ENCODE results near the gene MFNG.

MFNG gene

DNA sequence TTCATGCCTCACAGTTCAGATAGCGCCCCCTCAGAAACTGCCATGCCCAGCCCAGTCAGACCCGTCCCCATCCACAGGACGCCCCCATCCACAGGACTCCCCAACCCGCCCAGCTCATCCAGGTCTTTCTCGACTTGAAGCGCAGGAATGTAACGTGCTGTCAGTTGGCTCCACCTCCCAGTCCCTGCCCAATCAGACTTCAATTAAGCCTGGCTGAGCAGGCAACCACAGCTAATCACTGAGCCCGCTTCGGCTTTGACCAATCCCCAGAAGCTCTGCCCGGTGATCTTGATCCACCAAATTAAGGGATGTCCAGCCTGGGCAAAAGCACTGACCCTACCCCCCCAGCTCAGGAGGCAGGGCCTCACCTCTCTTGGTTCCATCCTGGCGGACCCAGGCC, 10.5 kb upstream of the MFNG start:
- no peak for DNase-seq (ENCODE audit: low read depth, low spot score)

DNA sequence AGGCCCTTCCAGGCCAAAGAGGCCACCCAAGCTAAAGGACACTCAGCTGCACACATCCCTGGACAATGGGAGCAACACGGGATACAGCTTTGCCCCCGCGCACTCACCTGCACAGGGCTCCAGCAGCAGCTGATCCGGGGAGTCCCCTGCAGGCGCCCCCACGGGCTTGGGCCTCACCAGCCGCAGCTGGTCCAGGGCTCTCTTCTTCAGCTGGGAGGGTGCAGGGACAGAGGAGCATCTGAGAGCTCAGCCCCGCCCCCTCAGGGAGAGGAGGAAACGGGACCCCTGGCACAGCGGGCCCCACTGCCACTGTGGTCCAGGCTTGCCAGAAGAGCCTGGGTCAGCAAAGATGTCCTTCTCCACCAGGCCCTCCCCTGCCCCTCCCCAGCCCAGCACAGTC, 7.8 kb upstream of the MFNG start:
- DNase-seq (ENCODE audit: low read depth, low spot score), result no peak

DNA sequence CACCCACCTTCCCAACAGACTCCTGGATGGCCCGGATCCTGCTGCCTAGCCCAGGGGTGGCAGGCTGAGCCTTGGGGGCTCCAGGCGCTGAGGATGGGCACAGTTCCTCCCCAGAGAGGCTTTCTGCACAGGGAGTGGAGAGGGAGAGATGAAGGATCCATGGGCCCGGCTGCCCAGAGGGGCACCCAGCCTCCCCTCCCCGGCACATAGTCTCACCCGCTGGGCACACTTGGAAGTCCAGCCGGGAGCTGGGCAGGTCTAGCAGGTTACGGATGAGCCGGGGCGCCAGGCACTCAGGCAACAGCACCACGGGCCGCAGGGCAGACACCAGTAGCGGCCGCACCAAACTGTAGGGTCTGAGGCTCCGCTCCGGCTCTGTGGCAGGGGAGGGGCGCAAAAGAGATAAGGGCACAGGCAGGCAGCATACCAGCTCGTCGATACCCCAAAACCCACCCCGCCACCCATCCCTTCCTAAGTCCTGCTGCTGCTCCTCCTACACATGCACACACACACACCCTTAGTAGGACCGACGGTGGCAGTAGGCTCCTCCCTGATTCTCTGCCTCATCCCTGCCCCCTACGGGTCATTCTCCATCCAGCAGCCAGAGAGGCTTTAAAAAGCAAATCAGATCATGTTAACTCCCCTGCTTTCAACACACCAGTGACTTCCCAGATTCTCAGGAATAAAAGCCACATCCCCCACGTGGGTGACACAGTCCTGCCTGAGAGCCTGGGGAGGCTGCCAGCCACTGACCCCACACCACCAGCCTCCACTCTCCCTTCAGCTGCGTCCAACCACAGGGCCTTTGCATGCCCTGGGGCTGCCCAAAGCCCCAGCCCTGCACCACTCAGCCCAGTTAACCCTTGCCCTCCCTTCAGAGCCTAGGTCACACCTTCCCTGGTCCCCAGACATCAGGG, 6.5 kb upstream of the MFNG start:
- no peak for DNase-seq (ENCODE audit: low read depth, low spot score)

DNA sequence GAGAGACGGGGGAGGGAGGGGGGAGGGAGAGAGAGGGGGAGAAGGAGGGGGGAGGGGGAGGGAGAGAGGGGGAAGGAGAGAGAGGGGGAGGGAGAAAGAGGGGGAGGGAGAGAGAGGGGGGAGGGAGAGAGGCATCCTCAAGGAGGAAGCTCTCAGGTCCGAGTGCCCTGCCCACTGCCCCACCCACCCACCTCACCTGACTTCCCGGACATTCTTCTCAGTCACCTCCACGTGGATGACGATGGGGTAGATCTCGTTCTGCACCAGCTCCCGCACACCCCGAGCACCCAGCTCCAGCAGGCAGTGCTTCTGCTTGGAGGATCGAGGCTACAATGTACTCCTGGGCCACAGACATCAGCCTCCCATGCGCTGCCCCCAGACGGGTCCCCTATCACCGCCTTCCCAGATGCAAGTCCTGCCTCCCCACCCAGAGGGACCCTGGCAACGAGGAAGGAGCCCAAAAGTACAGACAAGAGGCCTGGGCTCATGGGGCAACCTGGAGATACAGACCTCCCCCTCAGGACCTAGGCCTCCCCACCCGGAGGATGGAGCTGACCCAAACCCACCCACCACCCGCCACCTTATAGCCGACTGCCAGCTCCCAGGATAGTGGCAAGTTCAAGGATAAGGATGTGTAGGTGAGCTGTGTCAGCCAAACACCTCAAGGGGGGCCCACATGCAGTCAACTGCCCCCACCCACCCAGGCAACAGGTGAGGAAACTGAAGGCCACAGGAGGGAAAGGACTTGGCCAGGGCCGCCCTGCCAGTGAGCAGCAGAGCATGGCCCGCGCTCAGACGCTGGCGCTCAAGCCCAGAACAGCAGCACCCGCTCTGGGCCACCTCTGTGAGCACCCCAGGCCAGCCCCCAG, 5.6 kb upstream of the MFNG start:
- DNase-seq (ENCODE audit: low read depth, low spot score), result no peak

DNA sequence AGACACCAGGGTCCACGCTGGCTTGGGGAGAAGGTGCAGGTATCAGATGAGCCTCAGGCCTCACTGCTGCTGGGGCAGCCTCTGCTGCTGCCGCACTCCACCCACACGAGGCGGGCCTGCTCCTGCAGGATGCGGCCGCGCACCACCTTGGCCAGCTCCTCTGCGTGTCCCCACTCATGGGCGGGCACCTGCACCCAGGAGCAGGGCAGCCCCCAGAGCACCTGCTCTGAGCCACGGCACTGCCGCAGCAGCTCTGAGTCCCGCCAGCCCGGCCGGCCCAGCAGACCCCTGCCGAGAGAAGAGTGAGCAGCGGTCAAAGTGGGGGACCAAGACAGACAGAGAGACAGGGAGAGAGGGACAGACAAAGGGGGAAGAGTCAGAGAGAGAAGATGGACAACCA, 4.9 kb upstream of the MFNG start:
- DNase-seq (ENCODE audit: low read depth, low spot score), result no peak

DNA sequence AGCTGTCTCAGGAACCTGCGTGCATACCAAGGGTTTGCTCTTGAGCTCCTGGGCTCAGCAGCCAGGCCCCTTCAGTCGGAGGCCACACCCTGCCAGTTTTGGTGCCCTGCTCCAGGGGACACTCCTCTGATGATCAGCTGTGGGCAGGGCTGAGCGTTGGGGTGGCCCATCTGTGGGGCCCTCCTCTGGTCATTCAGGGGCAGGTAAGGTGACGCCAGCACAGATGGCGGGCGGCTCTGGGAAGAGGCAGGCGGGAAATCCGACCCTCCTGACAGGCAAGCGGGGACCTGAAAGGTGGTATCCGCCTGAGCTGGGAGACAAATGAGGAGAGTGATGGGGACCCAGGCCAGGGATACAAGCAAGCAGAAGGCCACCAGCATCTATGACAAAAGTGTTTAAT, 3.8 kb upstream of the MFNG start:
- DNase-seq (ENCODE audit: low read depth, low spot score), result no peak

DNA sequence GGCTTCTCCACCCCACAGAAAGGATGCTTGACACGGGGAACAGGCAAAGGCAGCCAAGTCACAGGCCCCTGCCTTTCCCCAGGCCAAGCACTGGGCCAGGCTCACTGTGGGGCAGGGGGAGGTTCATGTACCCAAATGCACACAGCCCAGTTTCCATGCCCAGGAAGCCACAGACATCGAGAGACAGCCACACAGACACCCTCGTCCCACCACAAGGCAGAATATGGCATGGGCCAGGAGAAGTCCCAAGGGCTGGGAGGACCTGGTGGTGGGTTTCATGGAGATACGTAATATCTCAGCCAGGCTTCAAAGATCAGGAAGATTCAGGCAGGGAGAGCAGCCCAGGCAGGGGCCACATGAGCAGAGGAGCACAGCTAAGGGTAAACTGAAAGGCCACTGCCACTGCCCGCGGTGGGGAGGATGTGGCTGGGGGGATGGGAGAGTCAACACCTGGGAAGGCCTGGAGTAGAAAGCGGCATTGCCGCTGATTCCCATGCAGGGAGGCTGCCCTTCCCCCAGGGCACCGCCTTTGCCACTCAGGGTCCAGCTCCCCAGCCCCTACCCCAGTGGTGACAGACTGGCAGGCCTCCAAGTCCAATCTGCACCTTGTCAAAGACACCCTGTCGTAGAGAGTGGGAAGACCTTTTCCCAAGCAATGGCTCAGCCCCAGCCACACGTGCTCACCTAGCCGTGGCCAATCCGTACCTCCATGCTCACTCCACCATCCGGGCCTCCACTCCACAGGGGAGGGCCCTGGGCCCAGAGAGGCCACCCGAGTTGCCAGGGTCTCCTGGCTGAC, 2.4 kb upstream of the MFNG start:
- no peak for DNase-seq (ENCODE audit: low read depth, low spot score)

DNA sequence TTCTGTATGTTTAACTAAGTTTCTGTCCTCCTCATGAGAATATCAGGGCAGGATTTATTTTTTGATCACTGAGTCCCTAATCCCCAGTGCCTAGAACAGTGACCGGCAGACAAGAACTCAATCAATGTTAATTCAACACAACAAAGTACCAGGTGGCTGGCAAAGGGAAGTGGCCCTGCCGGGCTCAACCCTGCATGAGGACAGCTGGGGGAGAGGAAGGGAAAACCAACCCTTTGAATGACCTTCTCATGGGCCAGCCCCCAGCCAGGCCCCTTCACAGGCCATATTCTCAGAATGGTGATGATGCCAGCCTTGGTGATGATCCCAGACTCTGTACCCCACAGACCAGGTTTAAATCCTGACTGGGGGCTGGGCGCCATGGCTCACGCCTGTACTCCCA, 1.4 kb upstream of the MFNG start:
- DNase-seq (ENCODE audit: low read depth, low spot score), result no peak

DNA sequence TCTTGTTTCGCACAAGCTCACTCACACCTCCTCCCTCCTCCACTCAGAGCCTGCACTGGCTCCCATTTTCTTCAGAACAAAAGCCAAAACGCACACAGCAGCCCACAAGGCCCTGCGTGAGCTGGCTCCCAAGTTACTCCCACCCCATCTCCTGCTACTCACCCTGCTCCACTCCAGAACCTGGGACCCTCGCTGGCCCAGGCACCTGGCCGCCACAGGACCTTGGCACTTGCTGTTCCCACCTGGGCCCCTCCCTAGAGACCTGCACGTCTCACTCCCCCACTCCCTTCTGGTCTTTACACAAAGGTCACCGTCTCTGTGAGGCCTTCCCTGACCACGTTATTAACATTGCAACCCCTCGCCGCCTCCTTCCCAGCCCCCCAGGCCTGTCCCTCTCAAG, 945 bp upstream of the MFNG start:
- DNase-seq (ENCODE audit: low read depth, low spot score), result no peak

DNA sequence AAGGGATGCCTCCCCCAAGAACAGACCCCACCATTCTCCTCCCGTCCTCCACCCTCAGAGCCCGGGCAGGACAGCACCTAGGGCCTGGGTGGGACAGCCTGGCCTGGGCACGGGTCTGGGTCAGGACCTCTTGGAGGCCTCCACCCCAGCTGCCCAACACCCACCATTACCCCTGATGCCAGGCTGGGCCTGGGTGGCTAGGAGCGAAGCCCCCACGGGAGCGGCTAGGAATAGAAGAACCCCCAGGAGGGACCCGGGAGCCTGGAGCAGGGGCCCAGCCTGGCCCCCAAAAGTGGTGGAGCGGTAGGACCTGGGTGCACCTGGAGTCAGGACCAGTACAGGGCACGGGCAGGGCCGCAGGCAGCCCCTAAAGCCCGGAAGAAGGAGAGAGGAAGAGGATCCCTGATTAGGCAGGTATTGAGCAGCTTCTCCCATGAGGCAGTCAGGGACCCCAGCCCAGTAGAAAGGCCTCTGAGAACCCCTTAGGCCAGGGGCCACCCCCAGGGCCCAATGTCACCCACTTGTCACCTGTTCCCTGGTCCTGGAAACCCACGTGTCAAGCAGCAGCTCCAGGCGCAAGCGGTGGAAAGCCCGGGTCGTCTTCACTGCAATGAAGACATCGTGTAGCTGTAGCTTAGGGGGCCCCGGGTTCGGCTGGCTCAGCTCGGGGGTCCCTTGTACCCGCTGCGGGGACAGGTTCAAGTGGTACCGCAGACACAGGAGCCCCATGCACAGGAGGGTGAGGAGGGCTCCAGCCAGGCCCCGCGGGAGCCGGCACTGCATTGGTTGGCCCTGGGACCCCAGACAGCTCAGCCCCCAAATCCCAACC, 575 bp downstream of the MFNG start:
- DNase-seq (ENCODE audit: low read depth, low spot score), result no peak

DNA sequence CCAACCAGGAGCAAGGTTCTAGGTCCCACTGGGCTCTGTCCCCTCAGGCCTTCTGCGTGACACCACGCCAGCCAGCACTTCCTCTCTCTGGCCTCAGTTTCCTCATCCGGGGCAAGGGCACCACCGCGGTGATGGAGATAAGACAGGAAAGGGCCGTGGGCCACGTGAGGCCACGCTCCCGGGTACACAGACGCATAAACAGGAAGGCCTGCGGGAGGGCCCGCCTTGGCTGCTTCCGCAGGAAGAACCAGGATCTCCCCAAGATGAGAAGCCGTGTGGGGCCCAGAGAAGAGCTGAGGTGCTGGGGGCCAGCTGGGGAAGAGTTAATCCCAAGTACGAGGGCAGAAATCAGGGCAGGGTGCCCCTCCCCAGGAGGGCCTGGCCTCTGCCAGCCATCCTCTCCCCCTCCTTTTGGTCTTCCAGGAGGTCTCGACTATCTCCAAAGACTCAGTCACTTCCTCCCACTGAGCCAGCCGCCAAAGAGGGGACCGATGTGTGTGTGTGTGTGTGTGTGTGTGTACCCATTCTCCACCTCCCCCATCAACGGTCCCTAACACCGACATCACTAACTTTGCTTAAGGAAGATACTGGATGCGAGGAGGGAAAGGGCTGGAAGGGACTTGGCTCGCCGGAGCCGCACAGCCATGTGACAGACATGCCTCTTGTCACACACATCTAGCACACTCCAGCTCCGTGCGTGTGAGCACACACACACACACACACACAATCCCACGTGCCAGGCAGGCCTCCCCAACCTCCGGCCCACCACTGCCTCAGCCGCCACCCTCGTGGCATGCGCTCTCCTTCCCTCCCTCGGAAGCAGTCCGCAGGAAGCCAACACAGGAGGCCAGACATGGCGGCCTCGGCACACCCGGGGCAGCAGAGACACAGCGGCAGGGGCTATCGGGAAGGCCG, 1.4 kb downstream of the MFNG start:
- DNase-seq (ENCODE audit: low read depth, low spot score), result peak; percentile 43

DNA sequence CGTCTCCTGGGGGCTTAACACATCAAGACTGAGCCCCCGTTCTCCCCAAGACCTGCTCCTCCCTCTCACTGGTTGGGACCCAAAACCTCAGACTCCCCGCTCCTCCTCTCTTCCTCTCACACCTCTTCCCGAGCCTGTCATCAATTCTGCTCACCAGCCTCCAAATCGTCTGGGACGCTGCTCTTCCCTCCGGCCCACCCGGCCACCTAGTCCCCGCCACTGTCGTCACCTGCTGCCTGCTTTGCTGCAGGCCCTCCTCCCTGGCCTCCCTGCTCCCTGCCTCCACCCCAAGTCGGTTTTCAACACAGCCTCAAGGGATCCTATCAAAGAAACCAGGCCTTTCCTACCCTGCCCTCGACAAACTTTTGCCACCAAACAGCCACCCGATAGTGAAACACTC, 3.1 kb downstream of the MFNG start:
- no peak for DNase-seq (ENCODE audit: low read depth, low spot score)

DNA sequence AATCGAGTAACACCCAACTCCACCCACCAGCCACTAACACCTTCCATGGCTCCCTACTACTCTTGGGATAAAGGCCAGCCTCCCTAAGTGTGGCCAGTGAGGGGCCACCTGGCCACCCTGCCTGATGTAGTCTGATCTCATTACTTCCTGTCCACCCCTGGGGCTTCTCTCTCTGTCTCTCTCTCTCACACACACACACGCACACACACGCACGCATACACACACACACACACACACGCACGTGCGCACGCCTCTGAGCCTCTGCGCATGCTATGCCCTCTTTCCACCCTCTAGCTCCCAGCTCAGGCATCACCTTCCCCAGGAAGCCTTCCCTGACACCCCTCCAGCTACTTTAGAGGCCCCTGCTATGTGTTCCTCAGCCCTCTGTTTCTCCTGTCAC, 3.9 kb downstream of the MFNG start:
- no peak for DNase-seq (ENCODE audit: low read depth, low spot score)

DNA sequence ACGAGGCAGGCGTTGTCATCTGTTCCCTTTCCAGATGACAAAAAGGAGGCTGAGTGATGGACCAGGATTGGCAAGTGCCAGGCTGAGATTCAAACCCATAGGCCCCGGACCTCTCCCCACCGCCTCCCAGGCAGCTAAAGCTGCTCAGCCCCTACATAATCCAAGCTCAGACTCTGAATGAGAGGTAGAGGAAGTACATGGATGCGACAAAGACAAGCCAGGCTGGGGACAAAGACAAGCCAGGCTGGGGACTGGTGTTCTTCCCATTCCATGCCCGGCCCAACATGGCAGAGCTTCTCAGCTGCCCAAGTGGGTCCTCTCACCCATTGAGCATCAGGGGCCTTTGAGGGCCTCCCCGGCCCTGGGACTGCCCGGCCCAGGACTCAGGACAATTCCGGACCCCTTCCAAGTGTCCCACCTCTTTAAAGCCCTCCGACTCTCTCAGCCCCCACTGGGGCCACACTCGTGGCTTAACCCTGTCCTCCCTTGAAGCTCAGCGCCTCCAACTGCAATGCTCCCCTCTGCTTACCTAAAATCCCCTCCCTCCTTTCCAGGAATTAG, 4.8 kb downstream of the MFNG start:
- DNase-seq (ENCODE audit: low read depth, low spot score), result no peak

DNA sequence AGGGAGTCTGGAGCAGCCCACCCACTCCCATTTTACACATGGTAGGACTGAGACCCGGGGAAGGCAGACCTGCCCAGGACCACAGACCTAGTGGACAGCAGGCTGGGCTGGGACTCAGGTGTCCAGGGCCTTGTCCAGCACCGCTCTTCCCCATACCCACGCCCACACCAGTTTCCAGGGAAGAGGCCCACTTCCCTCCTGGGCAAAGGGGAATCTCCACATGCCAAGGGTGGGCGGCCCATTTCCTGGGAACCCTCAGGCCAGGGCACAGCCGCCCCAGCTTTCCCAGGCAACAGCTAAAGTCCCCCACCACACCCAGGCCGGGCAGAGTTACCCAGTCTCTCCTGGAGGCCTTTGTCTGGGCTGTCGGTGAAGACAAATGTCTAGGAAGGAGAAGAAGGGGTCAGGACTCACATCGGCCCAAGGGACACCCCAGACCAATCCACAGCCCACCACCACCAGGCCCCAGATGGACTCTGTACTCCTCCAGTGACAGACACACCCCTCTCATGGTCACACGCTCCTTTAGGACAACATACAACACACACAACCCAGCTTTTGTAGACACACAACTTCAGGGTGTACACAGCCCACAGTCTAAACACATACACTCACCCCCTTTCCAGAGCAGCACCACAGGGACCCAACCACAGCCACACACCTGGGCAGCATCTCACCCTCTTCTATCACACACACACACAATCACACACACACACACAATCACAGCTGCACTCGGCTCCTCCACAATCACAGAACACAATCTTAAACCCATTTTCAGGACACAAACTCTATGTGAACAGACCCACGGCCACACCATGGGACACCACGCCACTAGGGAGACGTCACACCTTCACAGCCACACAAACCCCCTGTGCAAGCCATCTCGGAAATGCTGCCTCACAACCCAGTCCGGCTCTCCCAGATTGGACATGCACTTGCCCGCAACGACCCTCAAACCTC, 5.5 kb downstream of the MFNG start:
- no peak for DNase-seq (ENCODE audit: low read depth, low spot score)

DNA sequence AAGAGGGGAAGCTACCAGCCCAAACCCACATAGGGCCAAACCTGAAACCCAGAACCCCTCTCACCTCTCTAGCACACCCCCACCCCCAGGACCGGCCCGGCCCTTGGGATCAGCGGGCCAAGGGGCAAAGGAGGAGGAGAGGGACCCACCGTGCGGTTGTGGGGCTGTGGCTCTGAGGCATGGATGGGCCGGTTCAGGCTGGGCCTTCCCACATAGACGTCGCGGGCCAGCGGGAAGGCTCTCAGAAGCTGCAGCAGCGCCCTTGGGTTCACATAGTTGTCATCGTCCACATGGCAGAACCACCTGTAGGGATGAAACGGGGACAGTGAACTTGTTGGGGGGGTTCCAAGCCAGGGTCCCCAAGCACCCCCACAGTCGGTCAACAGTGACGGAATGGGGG, 7.0 kb downstream of the MFNG start:
- no peak for DNase-seq (ENCODE audit: low read depth, low spot score)

DNA sequence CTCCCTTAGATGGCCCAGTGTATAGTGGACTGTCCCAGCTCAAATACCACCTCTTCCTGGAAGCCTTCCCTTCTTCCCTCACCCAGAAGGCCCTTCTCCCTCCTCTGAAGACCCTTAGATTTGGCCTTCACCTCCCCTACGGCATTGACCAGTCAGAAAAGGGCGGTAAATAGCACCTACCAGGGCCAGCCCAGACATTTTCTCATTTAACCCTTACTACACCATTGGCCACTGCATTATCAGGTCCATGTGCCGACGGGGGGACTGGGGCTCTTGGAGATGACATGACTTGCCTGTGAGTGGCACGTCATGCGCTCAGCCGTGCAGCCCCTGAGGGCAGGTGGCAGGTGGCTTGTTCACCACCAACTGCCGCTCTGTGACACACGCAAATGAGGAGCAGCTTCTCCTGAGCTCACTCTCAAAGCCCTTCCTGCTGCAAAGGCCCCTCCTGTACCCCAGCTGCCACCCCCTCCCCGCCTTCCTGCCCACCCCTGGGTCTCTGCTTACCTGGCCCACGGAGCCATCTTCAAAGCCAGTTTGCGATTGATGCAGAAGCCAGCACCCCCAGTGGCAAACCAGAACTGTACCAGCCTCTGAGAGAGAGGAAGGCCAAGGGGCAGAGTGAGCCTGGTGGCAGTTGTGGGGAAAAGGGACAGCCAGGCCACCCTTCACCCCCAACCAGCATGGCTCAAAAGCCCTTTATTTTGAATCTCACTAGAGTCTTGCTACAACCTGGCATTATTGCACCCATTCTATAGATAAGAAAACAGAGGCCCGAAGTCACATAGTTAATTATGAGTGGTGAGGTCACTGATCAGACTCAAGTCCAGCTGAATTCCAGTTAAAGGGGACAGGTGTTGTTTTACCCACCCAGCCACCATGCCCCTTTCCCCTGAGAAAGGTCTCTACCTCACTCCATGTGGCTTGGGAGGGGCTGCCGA, 9.5 kb downstream of the MFNG start:
- DNase-seq (ENCODE audit: low read depth, low spot score), result no peak
